GM12878 (cell line): Measurements from ENCODE around the gene NAV2. TPM values are rescaled to one million over a fixed set of nuclear protein-coding genes. Genes with fewer than 3 reads are reported as not detected.

Source experiments
- ATAC-seq: fragments of 200-7000 bp; cut with Tn5 transposase; 3 replicates; pipeline ENCODE4 v1.9.1; 2020; ENCODE audit warnings: mild to moderate bottlenecking, moderate library complexity
- BruUV-seq: library from RNA; stranded (reverse); fragments of 400-500 nt; replicated peaks from 2 replicates; lab custom pipeline; 2021; lab: Mats Ljungman, UMichigan
- CTCF ChIA-PET: fragments of 300-600 bp; sonication (Branson Sonifier 250); formaldehyde crosslinking; extraction: SDS; loops from one replicate; lab custom pipeline; 2021; ENCODE audit warnings: inconsistent platforms; lab: Yijun Ruan, JAX
- POLR2A ChIA-PET: fragments of 350-600 bp; formaldehyde crosslinking; extraction: SDS; loops from one replicate; lab custom pipeline; 2021; ENCODE audit warnings: inconsistent platforms; lab: Charles Lee
- RAD21 ChIA-PET: fragments of 300-600 bp; sonication (Branson Sonifier 250); formaldehyde crosslinking; loops from one replicate; lab custom pipeline; 2023; ENCODE audit warnings: antibody characterized with exemption; ENCODE audit not compliant: unreplicated experiment; lab: Charles Lee
- SMC1A ChIA-PET: fragments of 300-600 bp; sonication (Branson Sonifier 250); formaldehyde crosslinking; loops from one replicate; lab custom pipeline; 2023; ENCODE audit not compliant: unreplicated experiment, uncharacterized antibody; lab: Charles Lee
- DNase-seq: peaks from one replicate; pipeline ENCODE4 v3.0.0-alpha.2; 2011; ENCODE audit warnings: low read depth, low spot score
- FAIRE-seq: peaks from 3 replicates; lab custom pipeline; 2011; peaks lifted over from hg19 to GRCh38; lab: Jason Lieb, UNC
- H2AFZ ChIP-seq: 2 replicates; pipeline ENCODE4 v1.6.0; 2011; ENCODE audit warnings: low read depth, low read length, control low read depth; ENCODE audit not compliant: control insufficient read depth
- H3K27ac ChIP-seq: 2 replicates; pipeline ENCODE4 v1.5.1; 2011; ENCODE audit warnings: control low read depth; ENCODE audit not compliant: control insufficient read depth, insufficient read depth
- H3K27me3 ChIP-seq, 2 experiments: replicated peaks in 1 of 2; 2 replicates each; pipeline versions ENCODE4 v1.6.0 to v1.6.1; 2011; ENCODE audit warnings: low read length in 1 of 2; ENCODE audit not compliant: control insufficient read depth in 2 of 2, insufficient read depth in 2 of 2
- H3K36me3 ChIP-seq, 2 experiments: 2 replicates each; pipeline ENCODE4 v1.5.1; 2011; ENCODE audit warnings: low read length in 1 of 2; ENCODE audit not compliant: control insufficient read depth in 2 of 2, insufficient read depth in 2 of 2
- H3K4me1 ChIP-seq: 2 replicates; pipeline ENCODE4 v1.6.1; 2011; ENCODE audit warnings: mild to moderate bottlenecking, low read length, moderate library complexity, mixed read lengths; ENCODE audit not compliant: control insufficient read depth, insufficient read depth
- H3K4me2 ChIP-seq: 2 replicates; pipeline ENCODE4 v1.6.0; 2011; ENCODE audit warnings: control low read depth; ENCODE audit not compliant: control insufficient read depth, insufficient read depth
- H3K4me3 ChIP-seq: fragments of 200-600 bp; sonication (generic); 2 replicates; pipeline ENCODE4 v1.5.1; 2016
- H3K79me2 ChIP-seq: 2 replicates; pipeline ENCODE4 v1.6.0; 2011; ENCODE audit warnings: low read length; ENCODE audit not compliant: control insufficient read depth, insufficient read depth
- H3K9ac ChIP-seq: 2 replicates; pipeline ENCODE4 v1.8.0; 2011; ENCODE audit warnings: low read length, control low read depth, mixed read lengths; ENCODE audit not compliant: control insufficient read depth, insufficient read depth
- H3K9me3 ChIP-seq: replicated peaks from 3 replicates; pipeline ENCODE4 v1.5.1; 2011; ENCODE audit warnings: mild to moderate bottlenecking, low read length; ENCODE audit not compliant: control insufficient read depth, insufficient read depth
- H4K20me1 ChIP-seq: 2 replicates; pipeline ENCODE4 v1.6.0; 2011; ENCODE audit not compliant: control insufficient read depth, insufficient read depth
- BACH1 ChIP-seq: fragments of 450-650 bp; IDR thresholded peaks from 2 replicates; pipeline ENCODE4 v1.6.1; 2017; ENCODE audit warnings: mild to moderate bottlenecking, borderline replicate concordance
- BCLAF1 ChIP-seq: fragments of 450-650 bp; IDR thresholded peaks from 2 replicates; pipeline ENCODE4 v1.6.1; 2017; ENCODE audit warnings: antibody characterized with exemption, mild to moderate bottlenecking, moderate library complexity
- CEBPB ChIP-seq, 2 experiments: fragments of 150-350 bp in 1 of 2; IDR thresholded peaks; 2 replicates each; pipeline ENCODE4 v1.6.1; 2012 to 2014; ENCODE audit warnings: low read depth in 2 of 2, low read length in 2 of 2, borderline replicate concordance in 1 of 2, inconsistent platforms in 1 of 2
- CEBPZ ChIP-seq: fragments of 150-350 bp; IDR thresholded peaks from 2 replicates; pipeline ENCODE4 v1.6.1; 2016; ENCODE audit warnings: low read depth, low read length
- DPF2 ChIP-seq: fragments of 450-650 bp; IDR thresholded peaks from 2 replicates; pipeline ENCODE4 v1.6.1; 2017; ENCODE audit warnings: mild to moderate bottlenecking
- FOXK2 ChIP-seq: fragments of 450-650 bp; IDR thresholded peaks from 2 replicates; pipeline ENCODE4 v1.6.1; 2017; ENCODE audit warnings: mild to moderate bottlenecking, moderate library complexity
- HDAC2 ChIP-seq: fragments of 200-600 bp; sonication (generic); IDR thresholded peaks from 2 replicates; pipeline ENCODE4 v1.6.1; 2017
- LARP7 ChIP-seq: fragments of 450-650 bp; IDR thresholded peaks from 2 replicates; pipeline ENCODE4 v1.6.1; 2017; ENCODE audit warnings: mild to moderate bottlenecking
- NR2F1 ChIP-seq: fragments of 450-650 bp; conservative IDR thresholded peaks from 2 replicates; pipeline ENCODE4 v1.6.1; 2017; ENCODE audit warnings: mild to moderate bottlenecking
- PML ChIP-seq: IDR thresholded peaks from 2 replicates; pipeline ENCODE4 v1.6.1; 2012; ENCODE audit warnings: low read length, inconsistent platforms
- SMAD5 ChIP-seq: IDR thresholded peaks from 2 replicates; pipeline ENCODE4 v1.6.1; 2016; ENCODE audit warnings: antibody characterized with exemption, low read depth
- TBL1XR1 ChIP-seq: IDR thresholded peaks from 2 replicates; pipeline ENCODE4 v1.6.1; 2012; ENCODE audit warnings: low read depth, low read length, improper control_type of control experiment
- TCF12 ChIP-seq: IDR thresholded peaks from 2 replicates; pipeline ENCODE4 v1.6.1; 2011; ENCODE audit warnings: low read depth, mild to moderate bottlenecking, low read length
- YBX1 ChIP-seq: fragments of 450-650 bp; IDR thresholded peaks from 2 replicates; pipeline ENCODE4 v1.6.1; 2016; ENCODE audit warnings: antibody characterized with exemption
- WGBS: methylation state at CpG from one replicate; pipeline ENCODE4 v1.1.6; 2016; ENCODE audit warnings: low lambda C conversion rate; ENCODE audit not compliant: insufficient replicate concordance, insufficient coverage; ENCODE audit errors: missing lambda C conversion rate; 5-methylcytosine and 5-hydroxymethylcytosine counted together
- in situ Hi-C: fragments of 300-500 bp; cut with MboI; formaldehyde crosslinking; loops from 9 replicates; pipeline ENCODE4 v1.14.3; 2018; ENCODE audit warnings: mixed read lengths
- intact Hi-C: fragments of 100-400 bp; cut with micrococcal nuclease; formaldehyde crosslinking; loops from one replicate; pipeline ENCODE4 v1.14.2; 2022; ENCODE audit not compliant: unreplicated experiment
- polyA plus RNA-seq, 11 experiments: library from polyadenylated mRNA; depleted of rRNA in 4 of 11; unstranded in 6 of 11; stranded (reverse) in 5 of 11; fragments of >200 nt; fragmentation: Nextera tagmentation in 4 of 11; fragmentation: Illumina TruSeq in 1 of 11; extraction: Ambion mirVana in 4 of 11; extraction: Trizol in 1 of 11; gene quantifications; 1 replicate in 1 of 11; 2 replicates in 10 of 11; pipeline versions ENCODE4 v1.2.1 to v1.2.3, GENCODE V29; 2011 to 2016; ENCODE audit warnings: inconsistent platforms in 2 of 11, missing spikeins in 2 of 11, low read depth in 1 of 11
- total RNA-seq, 4 experiments: library from RNA; depleted of rRNA in 3 of 4; stranded (reverse); fragments of >200 nt in 3 of 4; fragmentation: Illumina TruSeq in 1 of 4; extraction: Trizol in 1 of 4; gene quantifications; 2 replicates each; pipeline versions ENCODE4 v1.2.1 to v1.2.3, GENCODE V29; 2013 to 2021
- TF ChIP-seq, protein P1 (sequence below): IDR thresholded peaks from 2 replicates; pipeline ENCODE4 v1.6.1; 2012; ENCODE audit warnings: mild to moderate bottlenecking, low read depth, low read length

The NAV2 gene
- total and polyA plus RNA-seq, 10 of the 15 experiments (the other 5 are each of a cell fraction or from before 2014, with no cell fraction given) = 0.35 to 6.1 (median 1.1) TPM

DNA sequence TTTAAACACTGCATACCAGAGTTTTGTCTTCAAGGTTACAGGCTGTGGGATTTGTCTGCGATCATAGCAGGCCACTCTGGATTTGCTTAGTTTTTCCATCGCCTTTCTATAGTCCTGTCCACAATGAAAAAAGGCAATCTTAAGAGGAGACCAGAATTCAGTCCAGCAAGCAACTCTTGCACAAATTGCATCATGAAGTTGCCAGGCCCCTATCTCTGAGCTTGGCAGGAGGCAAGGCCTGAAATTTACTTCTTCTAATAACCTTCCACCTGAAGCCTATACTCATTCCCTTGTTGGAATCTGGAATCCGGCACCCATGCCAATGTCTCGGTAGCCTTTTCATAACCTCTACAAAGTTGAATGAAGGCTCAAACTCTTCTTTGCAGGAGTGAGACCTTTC lies 100.1 kb downstream of the NAV2 start:
- ChIA-PET POLR2A (no interaction called here), CTCF (no interaction called here), RAD21 (no interaction called here), SMC1A (no interaction called here)
- Histone ChIP-seq H3K4me2 (no peak overlapping the region), H3K4me3 (no peak overlapping the region), H3K27me3 (no peaks in the 10 kb centered on the region), H2AFZ (no peak overlapping the region), H4K20me1 (no peaks in the 10 kb centered on the region), H3K79me2 (no peaks in the 10 kb centered on the region), H3K9me3 (no peaks in the 10 kb centered on the region), H3K9ac (no peak overlapping the region), H3K27ac (no peak overlapping the region), H3K4me1 (no peaks in the 10 kb centered on the region), H3K36me3 (no peaks in the 10 kb centered on the region)
- WGBS = 40% methylated on average over 4 of the region's 4 CpGs
- BruUV-seq = no TSS peak
- ATAC-seq (no peak), DNase-seq (no peak), FAIRE-seq (no peak)
- no peak for TF ChIP-seq YBX1
- no peak for TF ChIP-seq PML
- no peak for TF ChIP-seq NR2F1
- TF ChIP-seq CEBPB (IDR thresholded peaks at IDR 0.05; ENCODE audit: borderline replicate concordance in 1 of 2, low read depth in 2 of 2, low read length in 2 of 2) = no peak
- TF ChIP-seq CEBPZ = no peak
- TF ChIP-seq TCF12 = no peak
- TF ChIP-seq TBL1XR1 = no peak
- TF ChIP-seq SMAD5 = no peak
- no peak for TF ChIP-seq FOXK2
- no peak for TF ChIP-seq DPF2
- TF ChIP-seq, protein P1, sequence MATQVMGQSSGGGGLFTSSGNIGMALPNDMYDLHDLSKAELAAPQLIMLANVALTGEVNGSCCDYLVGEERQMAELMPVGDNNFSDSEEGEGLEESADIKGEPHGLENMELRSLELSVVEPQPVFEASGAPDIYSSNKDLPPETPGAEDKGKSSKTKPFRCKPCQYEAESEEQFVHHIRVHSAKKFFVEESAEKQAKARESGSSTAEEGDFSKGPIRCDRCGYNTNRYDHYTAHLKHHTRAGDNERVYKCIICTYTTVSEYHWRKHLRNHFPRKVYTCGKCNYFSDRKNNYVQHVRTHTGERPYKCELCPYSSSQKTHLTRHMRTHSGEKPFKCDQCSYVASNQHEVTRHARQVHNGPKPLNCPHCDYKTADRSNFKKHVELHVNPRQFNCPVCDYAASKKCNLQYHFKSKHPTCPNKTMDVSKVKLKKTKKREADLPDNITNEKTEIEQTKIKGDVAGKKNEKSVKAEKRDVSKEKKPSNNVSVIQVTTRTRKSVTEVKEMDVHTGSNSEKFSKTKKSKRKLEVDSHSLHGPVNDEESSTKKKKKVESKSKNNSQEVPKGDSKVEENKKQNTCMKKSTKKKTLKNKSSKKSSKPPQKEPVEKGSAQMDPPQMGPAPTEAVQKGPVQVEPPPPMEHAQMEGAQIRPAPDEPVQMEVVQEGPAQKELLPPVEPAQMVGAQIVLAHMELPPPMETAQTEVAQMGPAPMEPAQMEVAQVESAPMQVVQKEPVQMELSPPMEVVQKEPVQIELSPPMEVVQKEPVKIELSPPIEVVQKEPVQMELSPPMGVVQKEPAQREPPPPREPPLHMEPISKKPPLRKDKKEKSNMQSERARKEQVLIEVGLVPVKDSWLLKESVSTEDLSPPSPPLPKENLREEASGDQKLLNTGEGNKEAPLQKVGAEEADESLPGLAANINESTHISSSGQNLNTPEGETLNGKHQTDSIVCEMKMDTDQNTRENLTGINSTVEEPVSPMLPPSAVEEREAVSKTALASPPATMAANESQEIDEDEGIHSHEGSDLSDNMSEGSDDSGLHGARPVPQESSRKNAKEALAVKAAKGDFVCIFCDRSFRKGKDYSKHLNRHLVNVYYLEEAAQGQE = no peak
- TF ChIP-seq BACH1 = no peak
- TF ChIP-seq HDAC2 = no peak
- TF ChIP-seq BCLAF1 = no peak
- no peak for TF ChIP-seq LARP7
- in situ Hi-C loops (no loop called here), intact Hi-C loops (no loop called here)
